GM12892 (cell line): ENCODE data around the gene PDZD2.

Experiments
- POLR2A ChIP-seq: IDR thresholded peaks from 2 replicates; pipeline ENCODE4 v1.6.1; 2011; ENCODE audit warnings: low read depth, low read length, control low read depth
- POLR2AphosphoS5 ChIP-seq: IDR thresholded peaks from 2 replicates; pipeline ENCODE4 v1.6.1; 2011; ENCODE audit warnings: low read depth, low read length, control low read depth

DNA sequence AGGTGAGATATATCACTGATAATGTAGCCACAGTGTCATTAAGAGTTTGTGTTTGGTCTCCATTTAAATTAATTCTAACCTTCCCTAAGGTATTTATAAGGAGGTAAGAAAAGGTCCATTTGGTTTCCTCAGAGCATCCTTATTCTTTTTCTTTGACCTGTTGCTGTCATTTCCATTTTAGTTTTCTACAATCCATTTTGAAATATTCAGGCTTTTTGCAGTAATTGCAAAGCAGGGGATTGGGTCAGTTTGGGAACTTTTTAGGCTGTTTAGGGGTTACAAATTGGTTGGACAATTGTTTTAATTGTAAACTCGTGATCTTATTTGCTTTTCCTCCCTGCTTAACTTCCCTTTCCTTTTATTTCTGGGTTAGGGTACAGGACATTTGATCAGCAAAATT is 42.6 kb upstream of the PDZD2 start:
- TF ChIP-seq POLR2A (no peak), POLR2AphosphoS5 (no peak)
